Ovary (tissue), 3 donors: Measurements from ENCODE around the gene PHKG1.
"Not testable (repeated sequence)": the region's sequence is repeated elsewhere in the genome, so short reads cannot be mapped to it uniquely, and the experiment has no call there.

Source experiments
- POLR2A ChIP-seq: fragments of 450-650 bp; IDR thresholded peaks from one replicate; pipeline ENCODE4 v1.6.1; 2017; ENCODE audit warnings: antibody characterized with exemption, mild to moderate bottlenecking, moderate library complexity
- TF ChIP-seq, protein P1 (sequence below), 3 donors: fragments of 450-650 bp in 2 of 3; fragments of 200-600 bp in 1 of 3; IDR thresholded peaks; one replicate each; pipeline versions ENCODE4 v1.5.1 to v1.8.0; 2016 to 2022; ENCODE audit warnings: antibody characterized with exemption in 3 of 3, mild to moderate bottlenecking in 1 of 3
- donor health status: DM: no; HTN: no; CAD: no.

DNA sequence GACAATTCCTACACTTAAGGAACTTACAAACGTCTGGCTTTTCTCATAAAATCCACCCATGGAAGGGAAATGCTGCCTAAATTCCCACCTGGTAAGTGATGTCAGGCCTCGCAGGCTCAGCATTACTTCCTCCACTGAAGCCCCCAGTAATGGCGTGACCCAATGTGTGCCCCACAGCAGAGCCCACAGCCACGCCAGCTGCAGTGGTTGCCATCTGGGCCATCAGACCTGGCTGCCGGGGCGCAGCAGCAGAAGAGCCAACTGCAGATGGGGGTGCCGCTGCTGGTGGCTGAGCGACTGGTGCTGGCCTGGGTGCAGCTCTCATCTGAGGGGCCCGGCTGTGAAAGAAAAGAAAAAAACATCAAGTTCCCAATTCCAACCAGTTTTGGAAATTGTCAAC, 11.4 kb upstream of the PHKG1 start:
- TF ChIP-seq, protein P1, sequence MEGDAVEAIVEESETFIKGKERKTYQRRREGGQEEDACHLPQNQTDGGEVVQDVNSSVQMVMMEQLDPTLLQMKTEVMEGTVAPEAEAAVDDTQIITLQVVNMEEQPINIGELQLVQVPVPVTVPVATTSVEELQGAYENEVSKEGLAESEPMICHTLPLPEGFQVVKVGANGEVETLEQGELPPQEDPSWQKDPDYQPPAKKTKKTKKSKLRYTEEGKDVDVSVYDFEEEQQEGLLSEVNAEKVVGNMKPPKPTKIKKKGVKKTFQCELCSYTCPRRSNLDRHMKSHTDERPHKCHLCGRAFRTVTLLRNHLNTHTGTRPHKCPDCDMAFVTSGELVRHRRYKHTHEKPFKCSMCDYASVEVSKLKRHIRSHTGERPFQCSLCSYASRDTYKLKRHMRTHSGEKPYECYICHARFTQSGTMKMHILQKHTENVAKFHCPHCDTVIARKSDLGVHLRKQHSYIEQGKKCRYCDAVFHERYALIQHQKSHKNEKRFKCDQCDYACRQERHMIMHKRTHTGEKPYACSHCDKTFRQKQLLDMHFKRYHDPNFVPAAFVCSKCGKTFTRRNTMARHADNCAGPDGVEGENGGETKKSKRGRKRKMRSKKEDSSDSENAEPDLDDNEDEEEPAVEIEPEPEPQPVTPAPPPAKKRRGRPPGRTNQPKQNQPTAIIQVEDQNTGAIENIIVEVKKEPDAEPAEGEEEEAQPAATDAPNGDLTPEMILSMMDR (IDR thresholded peaks at IDR 0.05) = not testable (repeated sequence)
- not testable (repeated sequence) for TF ChIP-seq POLR2A
